Testis (tissue), 3 donors: ENCODE results near the gene ZCCHC7. TPM values are rescaled to one million over a fixed set of nuclear protein-coding genes. Genes with fewer than 3 reads are reported as not detected.

Experiments
- DNase-seq: peaks from one replicate; pipeline ENCODE4 v3.0.0-alpha.2; 2019
- H3K27ac ChIP-seq, 2 donors: fragments of 200-600 bp; sonication (generic); one replicate each; pipeline ENCODE4 v1.5.1; 2019
- H3K27me3 ChIP-seq: fragments of 200-600 bp; sonication (generic); one replicate; pipeline ENCODE4 v1.5.1; 2019
- H3K36me3 ChIP-seq: fragments of 200-600 bp; sonication (generic); one replicate; pipeline ENCODE4 v1.5.1; 2017; ENCODE audit warnings: low read depth; ENCODE audit errors: missing control alignments
- H3K4me1 ChIP-seq: fragments of 200-600 bp; sonication (generic); one replicate; pipeline ENCODE4 v1.5.1; 2019
- H3K4me3 ChIP-seq, 2 donors: fragments of 200-600 bp; sonication (generic); one replicate each; pipeline ENCODE4 v1.5.1; 2017 to 2019
- H3K9me3 ChIP-seq: fragments of 200-600 bp; sonication (generic); one replicate; pipeline ENCODE4 v1.5.1; 2017
- POLR2A ChIP-seq: fragments of 450-650 bp; IDR thresholded peaks from one replicate; pipeline ENCODE4 v1.6.1; 2017; ENCODE audit warnings: antibody characterized with exemption, mild to moderate bottlenecking, moderate library complexity
- WGBS, 2 donors: methylation state at CpG; one replicate each; pipeline ENCODE4 v1.1.5; 2018; 5-methylcytosine and 5-hydroxymethylcytosine counted together
- intact Hi-C: fragments of 100-400 bp; cut with DNase I; formaldehyde crosslinking; loops from one replicate; pipeline ENCODE4 v1.15.1; 2023; ENCODE audit warnings: low total_unique reads
- polyA plus RNA-seq: library from polyadenylated mRNA; stranded (reverse); fragments of 350-450 nt; fragmentation: Illumina TruSeq; extraction: RNeasy Lipid Tissue Mini Kit (QIAGEN cat#74804); gene quantifications from one replicate; pipeline ENCODE4 v1.2.3, GENCODE V29; 2014; ENCODE audit warnings: low read depth, low replicate concordance; ENCODE audit not compliant: insufficient read depth
- total RNA-seq, 2 donors: library from RNA; depleted of rRNA; stranded (reverse); fragments of >200 nt; gene quantifications; one replicate each; pipeline ENCODE4 v1.2.3, GENCODE V29; 2016
- TF ChIP-seq, protein P1 (sequence below), 3 experiments: fragments of 450-650 bp in 2 of 3; fragments of 200-600 bp in 1 of 3; sonication (generic) in 1 of 3; IDR thresholded peaks; one replicate each; pipeline ENCODE4 v1.5.1; 2016 to 2019; ENCODE audit warnings: antibody characterized with exemption in 3 of 3, mild to moderate bottlenecking in 2 of 3, moderate library complexity in 1 of 3

The ZCCHC7 gene
- total and polyA plus RNA-seq, 3 donors from 2014 or later = 14.4 to 20.6 (median 18.5) TPM

DNA sequence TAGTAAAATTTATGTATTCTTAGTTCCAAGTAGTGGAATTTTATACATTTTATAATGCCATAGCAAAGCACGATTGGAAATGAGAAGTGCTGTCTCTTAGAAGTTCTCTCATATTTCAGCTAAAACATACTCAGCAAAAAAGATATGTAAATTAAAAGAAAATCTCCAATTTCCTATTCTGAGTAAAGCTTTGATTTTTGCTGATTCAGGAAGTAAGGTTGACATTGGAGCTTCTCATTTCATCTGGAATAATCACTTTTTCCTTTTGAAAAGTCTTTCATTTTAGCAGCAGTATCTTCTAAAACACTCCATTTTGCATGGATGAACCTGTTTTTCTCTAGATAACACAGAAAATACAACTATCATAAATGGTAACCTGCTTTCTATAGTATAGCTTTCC is 121.0 kb downstream of the ZCCHC7 start:
- H3K36me3 ChIP-seq = no peaks in the 10 kb centered on the region
- no peak overlapping the region for H3K4me3 ChIP-seq
- intact Hi-C loops = no loop called here
- H3K4me1 ChIP-seq = no peaks in the 10 kb centered on the region
- no peaks in the 10 kb centered on the region for H3K9me3 ChIP-seq
- WGBS, 2 donors = 78 to 94% methylated on average over 1 of the region's 1 CpG
- no peak overlapping the region for H3K27ac ChIP-seq
- H3K27me3 ChIP-seq = no peaks in the 10 kb centered on the region
- DNase-seq = no peak
- no peak for TF ChIP-seq POLR2A
- TF ChIP-seq, protein P1, sequence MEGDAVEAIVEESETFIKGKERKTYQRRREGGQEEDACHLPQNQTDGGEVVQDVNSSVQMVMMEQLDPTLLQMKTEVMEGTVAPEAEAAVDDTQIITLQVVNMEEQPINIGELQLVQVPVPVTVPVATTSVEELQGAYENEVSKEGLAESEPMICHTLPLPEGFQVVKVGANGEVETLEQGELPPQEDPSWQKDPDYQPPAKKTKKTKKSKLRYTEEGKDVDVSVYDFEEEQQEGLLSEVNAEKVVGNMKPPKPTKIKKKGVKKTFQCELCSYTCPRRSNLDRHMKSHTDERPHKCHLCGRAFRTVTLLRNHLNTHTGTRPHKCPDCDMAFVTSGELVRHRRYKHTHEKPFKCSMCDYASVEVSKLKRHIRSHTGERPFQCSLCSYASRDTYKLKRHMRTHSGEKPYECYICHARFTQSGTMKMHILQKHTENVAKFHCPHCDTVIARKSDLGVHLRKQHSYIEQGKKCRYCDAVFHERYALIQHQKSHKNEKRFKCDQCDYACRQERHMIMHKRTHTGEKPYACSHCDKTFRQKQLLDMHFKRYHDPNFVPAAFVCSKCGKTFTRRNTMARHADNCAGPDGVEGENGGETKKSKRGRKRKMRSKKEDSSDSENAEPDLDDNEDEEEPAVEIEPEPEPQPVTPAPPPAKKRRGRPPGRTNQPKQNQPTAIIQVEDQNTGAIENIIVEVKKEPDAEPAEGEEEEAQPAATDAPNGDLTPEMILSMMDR (IDR thresholded peaks at IDR 0.05) = no peak

DNA sequence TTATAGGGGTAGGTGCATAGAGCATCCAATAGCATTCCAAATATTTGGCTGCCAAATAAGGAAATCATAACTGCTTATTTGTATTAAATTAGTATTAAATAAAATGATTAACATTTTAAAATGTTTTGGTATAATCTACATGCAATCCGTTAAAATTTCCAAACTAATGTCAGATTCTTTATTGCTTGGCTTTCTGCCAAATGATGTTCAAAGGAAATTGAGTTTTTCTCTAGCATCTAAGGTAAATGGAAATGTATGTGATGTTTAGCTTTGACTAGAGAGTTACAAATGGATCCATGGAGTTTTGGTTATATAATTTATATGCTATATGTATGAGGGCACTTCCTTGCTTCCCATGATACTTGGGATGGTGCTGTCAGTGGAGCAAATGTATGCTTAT is 121.7 kb downstream of the ZCCHC7 start:
- Histone ChIP-seq H3K4me1 (no peaks in the 10 kb centered on the region), H3K36me3 (no peaks in the 10 kb centered on the region), H3K27me3 (no peaks in the 10 kb centered on the region), H3K27ac (no peak overlapping the region), H3K9me3 (no peaks in the 10 kb centered on the region), H3K4me3 (no peak overlapping the region)
- intact Hi-C loops = no loop called here
- WGBS, 2 donors = 87 to 90% methylated on average over 1 of the region's 1 CpG
- no peak for DNase-seq
- TF ChIP-seq, protein P1 (IDR thresholded peaks at IDR 0.05) = no peak
- TF ChIP-seq POLR2A = no peak

DNA sequence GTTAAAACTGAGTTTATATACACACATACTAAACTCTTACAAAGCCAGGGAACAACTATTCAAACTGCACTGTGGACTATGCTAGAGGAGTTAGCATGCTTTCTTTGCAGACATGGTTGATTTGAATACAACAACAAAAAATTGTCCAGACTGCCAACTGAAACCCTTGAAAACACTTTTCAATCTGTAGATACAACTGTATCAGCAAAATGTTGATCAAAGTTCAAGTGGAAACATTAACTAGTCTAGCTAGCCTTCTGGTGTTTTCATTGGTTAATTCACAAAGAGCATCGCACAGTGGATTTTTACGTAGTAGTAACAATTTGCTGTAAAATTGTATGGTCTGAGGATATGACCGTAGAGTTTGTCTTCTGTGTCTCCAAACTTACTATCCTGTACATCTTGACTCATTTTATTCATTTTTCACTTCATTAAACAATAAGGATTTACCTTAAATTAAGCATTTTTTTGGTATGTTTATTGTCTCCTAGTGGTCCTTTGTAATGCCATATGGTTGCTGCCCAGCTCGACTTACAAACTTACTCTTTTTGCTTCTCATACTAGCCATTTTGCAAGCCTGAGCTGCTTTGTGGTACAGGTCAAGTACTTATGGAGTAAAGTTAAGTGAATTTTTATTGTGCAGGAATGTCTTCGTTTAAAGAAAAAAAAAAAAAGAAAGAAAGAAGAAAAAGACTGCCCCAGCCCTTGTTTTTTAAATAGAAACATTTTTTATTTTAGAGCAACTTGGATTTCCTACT is 123.4 kb downstream of the ZCCHC7 start:
- no peak for DNase-seq
- WGBS, 2 donors = 76 to 83% methylated on average over 5 of the region's 5 CpGs
- Histone ChIP-seq H3K4me1 (no peaks in the 10 kb centered on the region), H3K27me3 (no peaks in the 10 kb centered on the region), H3K36me3 (no peaks in the 10 kb centered on the region), H3K9me3 (no peaks in the 10 kb centered on the region), H3K4me3 (no peak overlapping the region), H3K27ac (no peak overlapping the region)
- no peak for TF ChIP-seq POLR2A
- TF ChIP-seq, protein P1 (IDR thresholded peaks at IDR 0.05) = no peak
- intact Hi-C loops = no loop called here

DNA sequence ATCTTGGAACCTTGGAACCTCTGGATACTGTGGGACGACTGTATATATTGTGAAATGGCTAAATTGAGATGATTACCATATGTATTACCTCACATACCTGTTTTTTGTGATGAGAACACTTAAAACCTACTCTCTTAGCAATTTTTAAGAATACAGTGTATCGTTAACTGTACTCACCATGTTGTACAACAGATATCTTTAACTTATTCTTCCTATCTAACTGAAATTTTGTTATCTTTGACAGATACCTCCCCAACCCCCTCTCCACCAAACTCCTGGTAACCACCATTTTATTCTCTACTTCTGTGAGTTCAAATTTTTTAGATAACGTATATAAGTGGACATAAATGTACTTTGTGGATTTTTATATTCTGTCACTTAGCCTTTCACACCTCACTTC is 126.5 kb downstream of the ZCCHC7 start:
- 95 to 96% methylated on average over 3 of the region's 3 CpGs for WGBS, 2 donors
- DNase-seq = no peak
- no peaks in the 10 kb centered on the region for H3K27me3 ChIP-seq

More for the DNA sequence above, 126.5 kb downstream of the ZCCHC7 start:
- Histone ChIP-seq H3K4me1 (no peaks in the 10 kb centered on the region), H3K9me3 (no peaks in the 10 kb centered on the region), H3K36me3 (no peaks in the 10 kb centered on the region), H3K27ac (no peak overlapping the region), H3K4me3 (no peak overlapping the region)
- TF ChIP-seq, protein P1 (IDR thresholded peaks at IDR 0.05) = no peak
- TF ChIP-seq POLR2A = no peak
- intact Hi-C loops = no loop called here
